Tongue (tissue), 2 donors: ENCODE data around the gene RPP30. TPM values are rescaled to one million over a fixed set of nuclear protein-coding genes. Genes with fewer than 3 reads are reported as not detected.
A peak's percentile ranks its signal among the peaks of the same experiment; 100 is the strongest.

Source experiments
- DNase-seq: peaks from one replicate; pipeline ENCODE4 v3.0.0-alpha.2; 2015
- total RNA-seq: library from RNA; depleted of rRNA; stranded (reverse); fragments of >200 nt; gene quantifications from one replicate; pipeline ENCODE4 v1.2.3, GENCODE V29; 2014

Gene RPP30
- 31.9 TPM for total RNA-seq

- DNase-seq = peak; percentile 91
Measured at GRCh38 chr10:90871766-90872647, at the start of gene RPP30. TSS of gene RPP30 (plus strand) at chr10:90871974. CDS start at chr10:90871987, 13 bp downstream.

GRCh38 chr10:90822508-90822907 is 49.3 kb upstream of the RPP30 start:
- no peak for DNase-seq

- no peak for DNase-seq
Measured at GRCh38 chr10:90832111-90832510, 39.7 kb upstream of the RPP30 start.

- no peak for DNase-seq
Measured at GRCh38 chr10:90834326-90834725, 37.4 kb upstream of the RPP30 start.

GRCh38 chr10:90837486-90837885 is 34.3 kb upstream of the RPP30 start:
- DNase-seq = no peak

GRCh38 chr10:90842725-90843124 is 29.0 kb upstream of the RPP30 start:
- DNase-seq = no peak

- DNase-seq = no peak
Measured at GRCh38 chr10:90845726-90846125, 26.0 kb upstream of the RPP30 start.

- DNase-seq = no peak
Measured at GRCh38 chr10:90846746-90847145, 25.0 kb upstream of the RPP30 start.

- no peak for DNase-seq
Measured at GRCh38 chr10:90847436-90847835, 24.3 kb upstream of the RPP30 start.

- no peak for DNase-seq
Measured at GRCh38 chr10:90849956-90850749, 21.6 kb upstream of the RPP30 start.

- no peak for DNase-seq
Measured at GRCh38 chr10:90855126-90855525, 16.6 kb upstream of the RPP30 start.

- DNase-seq = no peak
Measured at GRCh38 chr10:90856261-90856660, 15.5 kb upstream of the RPP30 start.

GRCh38 chr10:90856964-90857634 is 14.7 kb upstream of the RPP30 start:
- no peak for DNase-seq

GRCh38 chr10:90857635-90858460 is 13.9 kb upstream of the RPP30 start, which contains the start of gene HTR7:
TSS of gene HTR7 (minus strand) at chr10:90858039. CDS start at chr10:90857671, 368 bp downstream.
- peak; percentile 71 for DNase-seq

GRCh38 chr10:90858461-90858968 is 13.3 kb upstream of the RPP30 start:
- DNase-seq = no peak

GRCh38 chr10:90859321-90859751 is 12.4 kb upstream of the RPP30 start:
- DNase-seq = no peak

- DNase-seq = no peak
Measured at GRCh38 chr10:90860790-90861189, 11.0 kb upstream of the RPP30 start.

- peak; percentile 38 for DNase-seq
Measured at GRCh38 chr10:90862908-90863514, 8.8 kb upstream of the RPP30 start.

- DNase-seq = peak; percentile 34
Measured at GRCh38 chr10:90865401-90865800, 6.4 kb upstream of the RPP30 start.

GRCh38 chr10:90866050-90866598 is 5.7 kb upstream of the RPP30 start:
- DNase-seq = no peak
